ENCODE data around the gene CGREF1. TPM values are rescaled to one million over a fixed set of nuclear protein-coding genes. Genes with fewer than 3 reads are reported as not detected.
A peak's percentile ranks its signal among the peaks of the same experiment; 100 is the strongest.

The CGREF1 gene
- total RNA-seq, 1 donor from 2014 or later: 2.2 TPM

DNA sequence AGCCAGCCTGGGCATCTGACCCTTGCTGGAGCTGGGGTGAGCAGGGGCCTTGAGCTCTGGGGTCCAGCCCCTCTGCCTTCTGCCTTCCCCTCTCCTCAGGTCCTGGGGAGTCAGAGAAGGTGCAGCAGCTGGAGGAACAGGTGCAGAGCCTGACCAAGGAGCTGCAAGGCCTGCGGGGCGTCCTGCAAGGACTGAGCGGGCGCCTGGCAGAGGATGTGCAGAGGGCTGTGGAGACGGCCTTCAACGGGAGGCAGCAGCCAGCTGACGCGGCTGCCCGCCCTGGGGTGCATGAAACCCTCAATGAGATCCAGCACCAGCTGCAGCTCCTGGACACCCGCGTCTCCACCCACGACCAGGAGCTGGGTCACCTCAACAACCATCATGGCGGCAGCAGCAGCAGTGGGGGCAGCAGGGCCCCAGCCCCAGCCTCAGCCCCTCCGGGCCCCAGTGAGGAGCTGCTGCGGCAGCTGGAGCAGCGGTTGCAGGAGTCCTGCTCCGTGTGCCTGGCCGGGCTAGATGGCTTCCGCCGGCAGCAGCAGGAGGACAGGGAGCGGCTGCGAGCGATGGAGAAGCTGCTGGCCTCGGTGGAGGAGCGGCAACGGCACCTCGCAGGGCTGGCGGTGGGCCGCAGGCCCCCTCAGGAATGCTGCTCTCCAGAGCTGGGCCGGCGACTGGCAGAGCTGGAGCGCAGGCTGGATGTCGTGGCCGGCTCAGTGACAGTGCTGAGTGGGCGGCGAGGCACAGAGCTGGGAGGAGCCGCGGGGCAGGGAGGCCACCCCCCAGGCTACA lies 36.8 kb downstream of the CGREF1 start:
- no peak overlapping the region for H3K27ac ChIP-seq
- TF ChIP-seq POLR2A (IDR thresholded peaks at IDR 0.05) (no peak), POLR2AphosphoS5 (IDR thresholded peaks at IDR 0.05; ENCODE audit: insufficient read depth in 1 of 2, low read depth in 1 of 2) (no peak)
- TF ChIP-seq, protein P1, sequence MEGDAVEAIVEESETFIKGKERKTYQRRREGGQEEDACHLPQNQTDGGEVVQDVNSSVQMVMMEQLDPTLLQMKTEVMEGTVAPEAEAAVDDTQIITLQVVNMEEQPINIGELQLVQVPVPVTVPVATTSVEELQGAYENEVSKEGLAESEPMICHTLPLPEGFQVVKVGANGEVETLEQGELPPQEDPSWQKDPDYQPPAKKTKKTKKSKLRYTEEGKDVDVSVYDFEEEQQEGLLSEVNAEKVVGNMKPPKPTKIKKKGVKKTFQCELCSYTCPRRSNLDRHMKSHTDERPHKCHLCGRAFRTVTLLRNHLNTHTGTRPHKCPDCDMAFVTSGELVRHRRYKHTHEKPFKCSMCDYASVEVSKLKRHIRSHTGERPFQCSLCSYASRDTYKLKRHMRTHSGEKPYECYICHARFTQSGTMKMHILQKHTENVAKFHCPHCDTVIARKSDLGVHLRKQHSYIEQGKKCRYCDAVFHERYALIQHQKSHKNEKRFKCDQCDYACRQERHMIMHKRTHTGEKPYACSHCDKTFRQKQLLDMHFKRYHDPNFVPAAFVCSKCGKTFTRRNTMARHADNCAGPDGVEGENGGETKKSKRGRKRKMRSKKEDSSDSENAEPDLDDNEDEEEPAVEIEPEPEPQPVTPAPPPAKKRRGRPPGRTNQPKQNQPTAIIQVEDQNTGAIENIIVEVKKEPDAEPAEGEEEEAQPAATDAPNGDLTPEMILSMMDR (IDR thresholded peaks at IDR 0.05): no peak

DNA sequence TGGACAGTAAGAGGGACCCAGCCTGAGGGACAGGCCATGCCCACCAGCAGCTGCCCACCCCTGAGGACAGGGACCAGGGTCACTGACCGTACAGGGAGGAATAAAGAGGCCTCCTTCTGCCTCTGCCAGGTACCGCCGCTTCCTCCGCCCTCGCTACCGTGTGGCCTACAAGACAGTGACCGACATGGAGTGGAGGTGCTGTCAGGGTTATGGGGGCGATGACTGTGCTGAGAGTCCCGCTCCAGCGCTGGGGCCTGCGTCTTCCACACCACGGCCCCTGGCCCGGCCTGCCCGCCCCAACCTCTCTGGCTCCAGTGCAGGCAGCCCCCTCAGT lies 38.4 kb downstream of the CGREF1 start:
- DNase-seq (ENCODE audit: extremely low spot score in 2 of 2): no peak
- Histone ChIP-seq H3K27me3 (no peaks in the 10 kb centered on the region), H3K9me3 (no peaks in the 10 kb centered on the region), H3K36me3 (no peaks in the 10 kb centered on the region), H3K4me3 (peak overlapping the region; percentile 60 to 77), H3K4me1 (peaks cover 75% of the 10 kb centered on the region), H3K27ac (peak overlapping the region; percentile 89)
- TF ChIP-seq POLR2A (IDR thresholded peaks at IDR 0.05): no peak
- TF ChIP-seq POLR2AphosphoS5 (IDR thresholded peaks at IDR 0.05; ENCODE audit: insufficient read depth in 1 of 2, low read depth in 1 of 2): no peak
- TF ChIP-seq, protein P1 (IDR thresholded peaks at IDR 0.05): no peak
- intact Hi-C loops (cut with DNase I): loop anchor here (10.0 kb wide), 1 partner anchor 46 kb away; the partner anchor contains the start of gene TMEM214

More for the DNA sequence above, 36.8 kb downstream of the CGREF1 start:
- Histone ChIP-seq H3K27me3 (no peaks in the 10 kb centered on the region), H3K4me1 (peaks cover 70% of the 10 kb centered on the region), H3K36me3 (no peaks in the 10 kb centered on the region), H3K9me3 (no peaks in the 10 kb centered on the region), H3K4me3 (no peak overlapping the region)
- intact Hi-C loops (cut with DNase I): loop anchor here (10.0 kb wide), 1 partner anchor 47 kb away; the partner anchor contains the start of gene TMEM214
- DNase-seq (ENCODE audit: extremely low spot score in 2 of 2): no peak

DNA sequence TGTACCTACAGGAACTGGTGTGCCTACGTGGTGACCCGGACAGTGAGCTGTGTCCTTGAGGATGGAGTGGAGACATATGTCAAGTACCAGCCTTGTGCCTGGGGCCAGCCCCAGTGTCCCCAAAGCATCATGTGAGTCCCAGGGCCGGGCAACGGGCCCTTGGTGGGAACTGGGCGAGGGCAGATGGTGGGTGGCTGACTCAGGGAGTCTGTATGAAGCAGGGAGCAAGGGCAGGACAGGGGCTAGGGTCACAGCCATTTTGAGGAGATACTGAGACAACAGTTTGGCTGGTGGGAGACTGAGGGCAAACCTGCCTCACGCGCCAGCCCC lies 38.8 kb downstream of the CGREF1 start:
- DNase-seq (ENCODE audit: extremely low spot score in 2 of 2): no peak
- Histone ChIP-seq H3K9me3 (no peaks in the 10 kb centered on the region), H3K27me3 (no peaks in the 10 kb centered on the region), H3K4me3 (peak overlapping the region; percentile 60 to 77), H3K36me3 (no peaks in the 10 kb centered on the region), H3K27ac (peak overlapping the region; percentile 89), H3K4me1 (peaks cover 75% of the 10 kb centered on the region)
- TF ChIP-seq POLR2A (IDR thresholded peaks at IDR 0.05) (no peak), POLR2AphosphoS5 (IDR thresholded peaks at IDR 0.05; ENCODE audit: insufficient read depth in 1 of 2, low read depth in 1 of 2) (no peak)
- TF ChIP-seq, protein P1 (IDR thresholded peaks at IDR 0.05): no peak
- intact Hi-C loops (cut with DNase I): loop anchor here (10.0 kb wide), 1 partner anchor 45 kb away; the partner anchor contains the start of gene TMEM214

GRCh38 chr2:27079233-27080139 lies 39.4 kb downstream of the CGREF1 start:
- H3K9me3 ChIP-seq: no peaks in the 10 kb centered on the region
- H3K27me3 ChIP-seq: no peaks in the 10 kb centered on the region
- peaks cover 75% of the 10 kb centered on the region for H3K4me1 ChIP-seq
- TF ChIP-seq POLR2AphosphoS5 (IDR thresholded peaks at IDR 0.05; ENCODE audit: insufficient read depth in 1 of 2, low read depth in 1 of 2) (no peak), POLR2A (IDR thresholded peaks at IDR 0.05) (no peak)
- TF ChIP-seq, protein P1 (IDR thresholded peaks at IDR 0.05): no peak
- intact Hi-C loops (cut with DNase I): loop anchor here (10.0 kb wide), 1 partner anchor 45 kb away; the partner anchor contains the start of gene TMEM214
- H3K4me3 ChIP-seq: peak overlapping the region; percentile 60 to 77
- DNase-seq (ENCODE audit: extremely low spot score in 2 of 2): no peak
- H3K36me3 ChIP-seq: no peaks in the 10 kb centered on the region
- peak overlapping the region; percentile 89 for H3K27ac ChIP-seq
